Measurements from ENCODE around the gene CFAP97D2.

The CFAP97D2 gene

GRCh38 chr13:114199954-114200353 lies 20.9 kb downstream of the CFAP97D2 start:
- DNase-seq (ENCODE audit: low spot score) = no peak

DNA sequence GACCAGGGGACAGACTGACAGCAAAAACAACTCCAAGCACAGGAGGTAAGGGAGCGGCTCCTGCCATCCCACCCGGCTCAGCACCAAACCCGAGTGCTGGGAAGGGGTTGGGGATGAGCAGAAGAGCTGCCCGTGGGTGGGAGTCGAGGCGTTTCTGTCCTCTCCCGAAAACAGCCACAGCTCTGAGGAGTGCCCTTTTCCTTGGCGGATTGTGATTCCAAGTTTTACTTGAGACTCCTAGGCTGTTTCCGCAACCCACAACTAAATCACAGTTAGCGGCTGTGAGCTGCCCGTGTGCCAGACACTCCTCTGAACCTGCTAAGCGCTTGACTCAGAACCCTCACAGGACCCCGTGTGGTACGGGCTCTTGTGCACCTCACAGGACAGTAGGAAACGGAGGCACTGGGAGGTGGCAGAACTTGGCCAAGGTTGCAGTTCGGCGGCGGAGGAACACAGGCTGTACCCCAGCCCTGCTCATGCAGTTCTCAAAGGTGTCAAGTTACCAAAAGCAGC lies 21.4 kb downstream of the CFAP97D2 start:
- no peak for DNase-seq (ENCODE audit: low spot score)

GRCh38 chr13:114202581-114202980 lies 23.5 kb downstream of the CFAP97D2 start:
- no peak for DNase-seq (ENCODE audit: low spot score)

DNA sequence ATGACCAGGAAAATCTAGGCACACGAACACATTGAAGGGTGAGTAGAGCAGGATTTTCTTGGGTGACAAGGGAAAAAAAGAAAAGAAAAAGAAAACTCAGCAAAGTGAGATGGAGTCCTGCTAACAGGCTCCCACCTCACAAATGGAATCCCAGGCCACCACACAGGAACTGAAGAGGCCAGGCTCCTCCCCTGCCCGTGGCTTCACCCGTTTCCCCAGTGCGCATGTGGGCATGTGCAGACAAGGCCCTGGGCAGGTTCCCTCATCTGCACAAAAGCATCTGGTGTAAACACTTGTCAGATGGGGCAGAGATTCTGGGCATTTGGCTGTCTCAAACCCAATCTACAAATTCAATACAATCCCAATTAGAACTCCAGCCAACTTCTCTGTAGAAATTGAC lies 24.5 kb downstream of the CFAP97D2 start:
- no peak for DNase-seq (ENCODE audit: low spot score)

GRCh38 chr13:114204894-114205293 lies 25.8 kb downstream of the CFAP97D2 start:
- no peak for DNase-seq (ENCODE audit: low spot score)

- no peak for DNase-seq (ENCODE audit: low spot score)
Measured at GRCh38 chr13:114208134-114208533, 29.1 kb downstream of the CFAP97D2 start.

DNA sequence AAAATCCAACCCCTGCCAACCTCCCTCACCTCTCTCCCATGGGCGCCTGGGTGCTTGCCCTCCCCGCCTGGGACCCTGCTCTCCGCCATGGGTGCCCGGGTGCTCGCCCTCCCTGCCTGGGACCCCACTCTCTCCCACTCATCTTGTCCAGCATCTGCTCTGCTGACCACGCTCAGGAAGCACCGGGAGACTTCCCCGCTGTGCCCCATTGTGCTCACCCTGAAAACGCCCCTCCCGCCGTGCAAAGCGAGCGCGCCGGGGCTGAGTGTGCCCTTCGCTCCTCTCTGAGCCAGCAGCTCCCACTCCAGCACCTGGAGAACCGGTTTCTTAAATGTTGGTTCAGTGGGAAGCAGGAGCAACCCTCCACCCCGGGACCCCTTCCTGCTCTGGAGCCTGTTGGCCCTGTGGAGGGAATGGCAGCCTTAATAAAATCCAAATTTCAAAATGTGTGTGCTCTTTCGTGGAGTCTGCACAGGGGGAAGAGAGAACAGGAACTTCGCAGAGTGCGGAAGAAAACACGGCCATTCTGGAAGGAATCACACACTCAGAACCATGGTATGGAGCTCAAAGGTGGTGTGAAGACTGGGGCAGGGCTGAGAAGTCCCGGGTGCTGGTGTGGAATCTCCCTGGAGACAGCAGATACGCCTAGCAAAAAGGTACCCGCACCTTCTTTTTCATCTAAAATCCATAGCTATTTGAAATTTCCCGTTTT lies 32.5 kb downstream of the CFAP97D2 start:
- no peak for DNase-seq (ENCODE audit: low spot score)

GRCh38 chr13:114212158-114212495 lies 33.1 kb downstream of the CFAP97D2 start:
- DNase-seq (ENCODE audit: low spot score) = no peak

- DNase-seq (ENCODE audit: low spot score) = no peak
Measured at GRCh38 chr13:114213980-114214379, 34.9 kb downstream of the CFAP97D2 start.

DNA sequence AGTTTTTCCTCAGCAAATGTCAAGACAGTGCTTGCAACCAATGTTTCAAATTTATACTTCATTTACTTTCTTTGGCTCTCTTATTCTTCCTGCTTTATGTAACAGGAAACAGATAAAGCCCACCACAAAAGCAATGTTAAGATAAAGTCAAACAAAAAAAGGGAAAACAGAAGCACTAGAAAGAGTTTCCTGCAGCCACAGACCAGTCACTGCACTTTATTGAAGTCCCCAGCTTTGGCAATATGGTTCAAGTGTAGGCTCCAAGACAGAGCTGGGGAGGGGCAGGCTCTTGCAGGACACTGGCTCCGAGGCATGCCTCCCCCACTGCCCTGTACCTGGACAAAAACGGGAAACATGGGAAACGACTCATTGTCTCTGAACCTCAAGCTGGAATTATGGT lies 40.3 kb downstream of the CFAP97D2 start:
- DNase-seq (ENCODE audit: low spot score) = no peak

DNA sequence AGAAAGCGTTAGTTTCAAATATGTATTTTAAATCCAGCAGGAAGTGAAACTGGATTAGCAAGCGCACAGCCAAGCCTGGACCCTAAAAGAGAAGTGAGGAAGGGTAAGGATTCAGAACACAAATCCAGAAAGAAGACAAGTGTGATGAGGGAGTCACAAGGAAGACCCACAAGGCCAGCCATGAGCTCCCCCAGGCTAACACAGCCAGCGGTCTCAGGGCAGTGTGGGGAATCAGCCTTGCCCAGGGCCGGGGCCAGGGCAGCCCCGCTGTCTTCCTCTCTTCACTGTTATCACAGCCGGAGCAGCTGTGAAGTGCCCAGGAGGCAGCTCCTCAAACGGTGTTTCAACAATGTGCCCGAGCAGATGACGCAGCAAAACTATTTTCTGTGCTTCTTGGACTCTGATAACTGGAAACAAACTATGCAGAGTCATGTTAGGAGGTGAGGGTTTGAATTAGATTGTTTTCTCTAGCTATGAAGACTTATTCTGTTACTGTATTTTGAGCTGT lies 43.5 kb downstream of the CFAP97D2 start:
- no peak for DNase-seq (ENCODE audit: low spot score)

DNA sequence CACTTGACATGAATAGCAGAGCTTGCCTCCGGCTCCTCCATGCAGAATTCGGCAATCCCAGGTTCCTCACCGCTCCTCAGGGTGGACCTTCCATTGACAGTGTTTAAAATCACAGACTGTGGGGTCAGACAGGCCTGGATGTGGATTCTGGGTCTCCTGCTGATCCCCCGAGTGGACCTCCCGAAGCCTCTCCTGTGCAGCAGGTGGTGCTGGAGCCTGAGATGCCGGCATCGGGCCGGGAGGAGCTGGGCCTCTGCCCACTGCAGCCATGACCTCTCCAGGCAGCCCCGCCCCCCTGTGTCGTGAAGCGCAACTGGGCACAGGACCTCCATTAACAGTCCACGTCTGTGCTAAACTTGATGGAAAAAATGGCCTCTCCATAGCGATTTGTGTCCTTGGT lies 45.1 kb downstream of the CFAP97D2 start:
- DNase-seq (ENCODE audit: low spot score) = no peak

DNA sequence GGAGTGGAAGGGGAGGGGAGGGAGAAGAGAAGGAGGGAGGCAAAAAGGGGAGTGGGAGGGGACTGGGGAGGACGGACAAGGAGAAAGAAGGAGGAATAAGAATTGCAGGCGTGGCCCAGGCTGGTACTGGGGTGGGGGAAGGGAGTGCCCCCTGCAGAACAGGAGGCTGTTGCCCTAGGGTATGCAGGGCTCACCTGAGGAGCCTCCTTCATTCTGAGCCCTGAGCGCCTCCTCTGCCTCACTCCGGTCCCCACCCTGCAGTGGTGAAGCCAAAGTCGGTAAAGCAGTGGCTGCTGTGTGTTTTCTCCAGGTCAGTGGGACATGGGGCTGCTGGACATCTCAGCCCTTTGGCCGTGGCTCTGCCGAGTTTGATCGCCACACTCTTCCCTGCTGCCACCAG lies 46.6 kb downstream of the CFAP97D2 start:
- DNase-seq (ENCODE audit: low spot score) = peak; percentile 23

DNA sequence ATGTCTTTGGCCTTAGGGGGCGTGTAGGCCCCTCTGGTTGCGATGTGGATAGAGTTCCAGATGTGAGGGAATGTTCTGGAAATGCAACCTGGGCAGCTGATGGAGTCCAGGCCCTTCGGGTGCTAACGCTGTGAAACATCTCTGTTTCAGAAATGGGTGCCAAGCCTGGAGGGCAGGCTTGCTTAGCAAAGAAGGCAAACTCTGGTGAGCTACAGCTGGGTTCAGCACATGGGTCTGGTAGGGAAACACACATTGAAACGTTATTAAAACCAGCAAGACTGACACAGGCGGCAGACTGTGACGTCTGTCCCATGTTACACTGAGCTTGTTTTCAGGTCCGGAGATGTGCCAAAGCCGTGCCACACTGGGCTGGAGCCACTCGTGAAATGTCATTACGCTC lies 47.0 kb downstream of the CFAP97D2 start:
- DNase-seq (ENCODE audit: low spot score) = peak; percentile 35

DNA sequence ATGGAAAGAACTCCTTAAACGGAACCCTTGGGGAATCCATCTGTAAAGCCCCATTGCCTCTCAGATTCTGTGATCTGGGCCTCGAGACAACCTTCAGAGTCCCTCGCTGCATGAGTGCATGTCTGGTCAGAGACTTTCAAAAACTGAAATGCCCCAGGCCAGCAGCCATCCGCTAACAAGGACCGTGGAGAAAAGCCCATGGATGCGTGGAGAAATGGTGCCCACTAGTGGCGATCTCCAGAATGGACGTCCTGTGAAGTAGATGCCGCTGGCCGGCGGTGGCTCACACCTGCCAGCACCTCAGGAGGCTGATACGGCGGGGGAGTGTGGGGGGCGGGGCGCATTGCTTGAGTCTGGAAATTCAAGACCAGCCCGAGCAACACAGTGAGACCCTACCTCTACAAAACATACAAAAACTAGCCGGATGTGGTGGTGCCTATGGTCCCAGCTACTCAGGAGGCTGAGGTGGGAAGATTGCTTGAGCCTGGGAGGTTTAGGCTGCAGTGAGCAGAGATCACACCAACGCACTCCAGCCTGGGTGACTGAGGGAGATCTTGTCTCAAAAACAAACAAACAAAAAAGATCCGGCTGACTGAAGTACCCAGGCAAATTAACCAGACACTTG lies 47.8 kb downstream of the CFAP97D2 start:
- peak; percentile 90 for DNase-seq (ENCODE audit: low spot score)

- no peak for DNase-seq (ENCODE audit: low spot score)
Measured at GRCh38 chr13:114227528-114227927, 48.5 kb downstream of the CFAP97D2 start.

- DNase-seq (ENCODE audit: low spot score) = no peak
Measured at GRCh38 chr13:114228176-114228575, 49.1 kb downstream of the CFAP97D2 start.

DNA sequence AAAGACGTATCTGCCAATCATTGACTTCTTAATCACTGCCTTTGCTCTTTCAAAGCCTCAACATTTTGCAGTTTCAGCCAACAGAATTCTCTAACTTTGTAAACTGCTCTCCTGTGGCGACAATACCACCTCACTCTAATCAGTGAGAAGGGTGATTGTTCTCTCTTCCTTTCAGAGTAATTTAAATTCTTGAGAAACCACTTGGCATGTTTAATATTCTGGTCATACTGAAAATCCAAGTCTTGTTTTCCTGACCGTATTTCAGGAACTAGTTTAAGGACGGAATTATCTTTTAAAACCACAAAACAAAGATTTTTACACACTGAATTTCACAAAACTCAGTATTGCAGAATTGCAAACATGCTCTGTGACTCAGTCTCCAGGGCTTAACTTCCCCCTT lies 50.4 kb downstream of the CFAP97D2 start:
- no peak for DNase-seq (ENCODE audit: low spot score)

DNA sequence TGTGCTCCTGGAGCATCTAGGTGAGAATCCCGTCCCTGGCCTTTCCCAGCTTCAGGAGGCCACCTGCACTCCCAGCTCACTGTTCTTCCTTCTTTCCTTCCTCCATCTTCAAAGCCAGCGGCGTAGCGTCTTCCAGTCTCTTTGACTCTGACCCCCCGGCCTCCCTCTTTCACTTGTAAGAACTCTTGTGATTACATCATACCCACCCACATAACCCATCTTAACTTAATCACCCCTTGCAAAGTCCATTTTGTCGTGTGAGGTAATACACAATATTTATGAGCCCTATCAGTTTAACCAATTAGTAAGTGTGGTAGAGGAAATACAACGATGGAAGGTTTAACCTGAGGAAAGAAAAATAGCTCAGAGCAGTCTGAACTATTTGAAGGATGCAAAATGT lies 51.1 kb downstream of the CFAP97D2 start:
- DNase-seq (ENCODE audit: low spot score) = no peak

DNA sequence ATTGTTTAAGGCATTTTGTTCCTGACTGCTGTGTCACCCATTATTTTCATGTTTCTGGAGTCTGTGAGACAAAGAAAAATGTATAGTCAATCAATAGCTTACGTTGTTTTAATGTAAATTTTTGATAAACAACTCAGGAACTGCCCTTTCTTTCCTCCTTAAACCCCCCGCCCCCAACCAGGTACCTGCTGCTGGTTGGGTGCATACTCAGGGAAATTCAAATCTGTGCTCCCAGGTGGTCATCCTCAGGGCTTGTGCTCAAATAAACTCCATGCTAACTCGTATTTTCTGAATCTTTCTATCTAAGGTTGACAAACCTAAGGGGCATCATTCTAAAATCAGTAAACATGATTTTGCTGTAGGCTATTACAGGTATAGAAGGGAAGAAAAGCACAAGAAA lies 51.5 kb downstream of the CFAP97D2 start:
- DNase-seq (ENCODE audit: low spot score) = no peak

DNA sequence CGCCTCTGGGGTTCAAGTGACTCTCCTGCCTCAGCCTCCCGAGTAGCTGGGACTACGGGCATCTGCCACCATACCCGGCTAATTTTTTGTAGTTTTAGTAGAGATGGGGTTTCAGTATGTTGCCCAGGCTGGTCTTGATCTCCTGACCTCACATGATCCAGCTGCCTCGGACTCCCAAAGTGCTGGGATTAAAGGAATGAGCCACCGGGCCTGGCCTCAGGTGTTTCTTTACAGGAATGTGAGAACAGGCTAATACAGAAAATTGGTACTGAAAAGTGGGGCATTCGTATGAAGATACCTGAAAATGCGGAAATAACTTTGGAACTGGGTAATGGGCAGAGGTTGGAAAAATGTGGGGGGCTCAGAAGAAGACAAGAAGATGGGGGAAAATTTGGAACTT lies 52.8 kb downstream of the CFAP97D2 start:
- no peak for DNase-seq (ENCODE audit: low spot score)

DNA sequence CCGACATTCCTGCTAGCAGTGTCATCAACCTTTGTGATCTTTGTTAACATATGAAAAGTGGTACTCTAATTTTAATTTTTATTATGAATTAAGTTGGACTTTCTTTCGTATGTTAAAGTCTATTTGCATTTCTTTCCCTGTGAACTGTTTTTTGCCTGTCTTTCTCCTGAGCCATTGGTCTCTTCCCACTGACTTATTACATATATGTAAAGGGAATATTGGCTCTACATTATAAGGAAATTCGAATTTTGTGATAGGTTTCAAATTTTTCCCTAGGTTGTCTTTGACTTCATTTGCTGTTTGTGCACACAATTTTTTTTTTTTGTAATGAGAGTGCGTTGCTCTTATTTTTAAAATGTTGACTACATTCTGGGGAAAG lies 55.2 kb downstream of the CFAP97D2 start:
- no peak for DNase-seq (ENCODE audit: low spot score)

DNA sequence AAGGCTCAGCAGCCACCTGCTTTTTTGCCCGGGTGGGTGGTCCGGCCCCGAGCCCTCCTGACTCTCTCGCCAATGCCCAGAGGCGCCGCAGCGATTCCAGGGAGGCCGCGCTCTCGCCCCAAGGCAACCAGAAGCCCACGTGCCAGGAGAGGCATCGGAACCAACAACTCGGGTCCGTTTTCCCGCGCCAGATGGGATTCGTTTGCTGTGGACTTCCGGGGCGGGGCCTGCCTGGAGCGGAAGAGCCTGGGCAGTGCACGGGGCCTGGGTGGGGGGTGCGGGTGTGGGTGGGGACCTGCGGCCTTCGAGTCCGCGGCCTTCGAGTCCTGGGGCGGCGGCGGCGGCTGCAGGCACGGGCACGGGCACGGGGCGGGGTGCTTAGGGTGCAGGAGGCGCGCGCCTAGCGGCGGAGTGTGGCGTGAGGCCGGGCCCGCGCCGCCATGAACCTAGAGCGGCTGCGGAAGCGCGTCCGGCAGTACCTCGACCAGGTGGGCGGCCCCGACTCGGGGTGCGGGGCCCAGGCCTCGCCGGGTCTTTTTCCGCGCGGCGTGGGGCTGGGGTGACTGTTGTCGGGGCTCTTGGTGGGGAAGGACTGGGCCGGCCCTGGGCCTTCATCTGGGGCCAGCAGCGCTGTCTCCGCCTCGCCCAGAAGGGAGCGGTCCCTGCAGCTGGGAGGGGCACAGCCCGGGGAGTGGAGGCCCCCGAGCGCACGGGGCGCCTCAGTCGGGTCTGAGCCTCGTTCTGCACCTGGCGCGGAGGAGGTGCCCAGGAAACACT lies 55.8 kb downstream of the CFAP97D2 start, which contains the start of gene CDC16:
Gene CDC16 (plus strand): TSS at position 253 of the 777 bp plus-strand sequence. CDS start 188 bp downstream, at position 441.
- DNase-seq (ENCODE audit: low spot score) = peak; percentile 96

Measured in NAMALWA (cell line).